ENCODE measurements around the gene SYNE2. TPM values are rescaled to one million over a fixed set of nuclear protein-coding genes. Genes with fewer than 3 reads are reported as not detected.
"Not testable (repeated sequence)": the region's sequence is repeated elsewhere in the genome, so short reads cannot be mapped to it uniquely, and the experiment has no call there.

SYNE2 gene
- total and polyA plus RNA-seq, 4 donors = 12.0 to 79.9 (median 19.5) TPM

- Histone ChIP-seq H3K4me3 (ENCODE audit: low read depth in 1 of 3, low read length in 3 of 3) (no peak overlapping the region), H3K27me3 (ENCODE audit: control insufficient read depth in 4 of 4, insufficient read depth in 4 of 4, low read length in 3 of 4) (no peaks in the 10 kb centered on the region), H3K9me3 (ENCODE audit: control insufficient read depth in 4 of 4, low read length in 3 of 4) (no peaks in the 10 kb centered on the region), H3K27ac (ENCODE audit: low read depth in 1 of 2, low read length in 2 of 2) (no peak overlapping the region), H3K36me3 (ENCODE audit: control insufficient read depth in 4 of 4, insufficient read depth in 3 of 4, low read depth in 1 of 4, low read length in 3 of 4) (peaks cover 5 to 20% (median 10%) of the 10 kb centered on the region in 4 donors), H3K4me1 (ENCODE audit: control insufficient read depth in 4 of 4, insufficient read depth in 4 of 4, low read length in 3 of 4) (no peaks in the 10 kb centered on the region), H3K9ac (ENCODE audit: low read depth in 1 of 2, low read length in 2 of 2) (no peak overlapping the region)
- DNase-seq (ENCODE audit: low spot score) = no peak
- 98% methylated on average over 2 of the region's 2 CpGs for WGBS
- no peak for TF ChIP-seq REST (IDR thresholded peaks at IDR 0.05)
- no peak for TF ChIP-seq FOXA1 (IDR thresholded peaks at IDR 0.05)
- TF ChIP-seq RAD21 (IDR thresholded peaks at IDR 0.05) = peak in 1 of 2 donors; percentile 14
Measured at GRCh38 chr14:64026600-64026999, 173.8 kb downstream of the SYNE2 start.

GRCh38 chr14:64035143-64035542 lies 182.3 kb downstream of the SYNE2 start:
- TF ChIP-seq CTCF (IDR thresholded peaks at IDR 0.05; ENCODE audit: low read depth, low read length, missing input control) = no peak
- TF ChIP-seq, protein P1, sequence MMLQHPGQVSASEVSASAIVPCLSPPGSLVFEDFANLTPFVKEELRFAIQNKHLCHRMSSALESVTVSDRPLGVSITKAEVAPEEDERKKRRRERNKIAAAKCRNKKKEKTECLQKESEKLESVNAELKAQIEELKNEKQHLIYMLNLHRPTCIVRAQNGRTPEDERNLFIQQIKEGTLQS (IDR thresholded peaks at IDR 0.05) = no peak
- no peak for TF ChIP-seq FOXA2 (IDR thresholded peaks at IDR 0.05)
- no peak for TF ChIP-seq TAF1 (conservative IDR thresholded peaks at IDR 0.05)
- no peak for TF ChIP-seq YY1 (IDR thresholded peaks at IDR 0.05)
- no peak for TF ChIP-seq GABPA (IDR thresholded peaks at IDR 0.05 in 1 of 2, conservative IDR thresholded peaks at IDR 0.05 in 1 of 2)
- TF ChIP-seq SP1 (IDR thresholded peaks at IDR 0.05) = no peak
- no peak for TF ChIP-seq HNF4G (IDR thresholded peaks at IDR 0.05)
- Histone ChIP-seq H3K9me3 (ENCODE audit: control insufficient read depth in 4 of 4, low read length in 3 of 4) (no peaks in the 10 kb centered on the region), H3K27ac (ENCODE audit: low read depth in 1 of 2, low read length in 2 of 2) (no peak overlapping the region), H3K36me3 (ENCODE audit: control insufficient read depth in 4 of 4, insufficient read depth in 3 of 4, low read depth in 1 of 4, low read length in 3 of 4) (peaks cover 0 to 1% (median 0%) of the 10 kb centered on the region in 4 donors), H3K4me1 (ENCODE audit: control insufficient read depth in 4 of 4, insufficient read depth in 4 of 4, low read length in 3 of 4) (no peaks in the 10 kb centered on the region), H3K9ac (ENCODE audit: low read depth in 1 of 2, low read length in 2 of 2) (no peak overlapping the region), H3K4me3 (ENCODE audit: low read depth in 1 of 3, low read length in 3 of 3) (no peak overlapping the region), H3K27me3 (ENCODE audit: control insufficient read depth in 4 of 4, insufficient read depth in 4 of 4, low read length in 3 of 4) (no peaks in the 10 kb centered on the region)
- DNase-seq (ENCODE audit: low spot score) = no peak
- WGBS = 85% methylated on average over 1 of the region's 1 CpG

- H3K27me3 ChIP-seq (ENCODE audit: control insufficient read depth in 4 of 4, insufficient read depth in 4 of 4, low read length in 3 of 4); H3K4me1 ChIP-seq (ENCODE audit: control insufficient read depth in 4 of 4, insufficient read depth in 4 of 4, low read length in 3 of 4); H3K36me3 ChIP-seq (ENCODE audit: control insufficient read depth in 4 of 4, insufficient read depth in 3 of 4, low read depth in 1 of 4, low read length in 3 of 4); H3K27ac ChIP-seq (ENCODE audit: low read depth in 1 of 2, low read length in 2 of 2); H3K9ac ChIP-seq (ENCODE audit: low read depth in 1 of 2, low read length in 2 of 2); H3K9me3 ChIP-seq (ENCODE audit: control insufficient read depth in 4 of 4, low read length in 3 of 4); DNase-seq (ENCODE audit: low spot score); H3K4me3 ChIP-seq (ENCODE audit: low read depth in 1 of 3, low read length in 3 of 3): not testable (repeated sequence)
- WGBS = 98% methylated on average over 65 of the region's 66 CpGs
Measured at GRCh38 chr14:64037869-64038745, 185.3 kb downstream of the SYNE2 start.

Measured in liver (tissue), 9 donors.